B cell (primary cell): ENCODE measurements around the gene TBR1.

ENCODE experiments used
- CTCF ChIP-seq: fragments of 200-600 bp; IDR thresholded peaks from one replicate; pipeline ENCODE4 v1.8.0; 2022; ENCODE audit warnings: antibody characterized with exemption, mild to moderate bottlenecking
- EZH2 ChIP-seq: IDR thresholded peaks from 2 replicates; pipeline ENCODE4 v1.6.1; 2012; ENCODE audit warnings: borderline replicate concordance, low read depth, mild to moderate bottlenecking, moderate library complexity, low read length; ENCODE audit not compliant: insufficient read depth, poor library complexity, severe bottlenecking

GRCh38 chr2:161381546-161381945 is 34.6 kb upstream of the TBR1 start:
- TF ChIP-seq CTCF (no peak), EZH2 (no peak)
